K562 (cell line): ENCODE measurements around the gene ZNF516. TPM values are rescaled to one million over a fixed set of nuclear protein-coding genes. Genes with fewer than 3 reads are reported as not detected.

Experiments used
- ATAC-seq: fragments of 200-7000 bp; cut with Tn5 transposase; 3 replicates; pipeline ENCODE4 v1.9.1; 2020; ENCODE audit warnings: moderate library complexity
- BruUV-seq: library from RNA; stranded (reverse); fragments of 400-500 nt; replicated peaks from 2 replicates; lab custom pipeline; 2021; lab: Mats Ljungman, UMichigan
- CTCF ChIA-PET: fragments of 300-600 bp; formaldehyde crosslinking; extraction: SDS; loops from one replicate; lab custom pipeline; 2021; ENCODE audit warnings: low intra/inter-chr PET ratio; lab: Yijun Ruan, JAX
- POLR2A ChIA-PET: fragments of 300-600, 350-650 bp; sonication (Branson Sonifier 250); formaldehyde crosslinking; extraction: SDS; loops from one replicate; lab custom pipeline; 2021; ENCODE audit warnings: antibody characterized with exemption, inconsistent platforms; lab: Yijun Ruan, JAX
- DNase-seq, 4 experiments: peaks; one replicate each; pipeline versions ENCODE4 v3.0.0 to v3.0.0-alpha.2; 2011 to 2018; ENCODE audit warnings: low spot score in 3 of 4, mixed read lengths in 3 of 4; ENCODE audit errors: extremely low read depth in 1 of 4
- FAIRE-seq: peaks from 2 replicates; lab custom pipeline; 2011; peaks lifted over from hg19 to GRCh38; lab: Jason Lieb, UNC
- H2AFZ ChIP-seq: 2 replicates; pipeline ENCODE4 v1.6.0; 2011; ENCODE audit warnings: low read depth, low read length, control low read depth, inconsistent platforms
- H3K27ac ChIP-seq: fragments of 200-600 bp; 3 replicates; pipeline ENCODE4 v1.8.0; 2011; ENCODE audit warnings: low read depth, mild to moderate bottlenecking, control low read depth, inconsistent platforms, low read length, moderate library complexity, mixed read lengths; ENCODE audit errors: extremely low read depth
- H3K27me3 ChIP-seq, 2 experiments: fragments of 300-600 bp in 1 of 2; 2 replicates in 1 of 2; 3 replicates in 1 of 2; pipeline versions ENCODE4 v1.6.0 to v1.8.0; 2011; ENCODE audit warnings: inconsistent platforms in 2 of 2, low read length in 2 of 2, mild to moderate bottlenecking in 1 of 2, mixed read lengths in 1 of 2, moderate library complexity in 1 of 2; ENCODE audit not compliant: control insufficient read depth in 2 of 2, insufficient read depth in 2 of 2
- H3K36me3 ChIP-seq: fragments of 300-600 bp; 3 replicates; pipeline ENCODE4 v1.8.0; 2011; ENCODE audit warnings: mild to moderate bottlenecking, low read length, inconsistent platforms; ENCODE audit not compliant: control insufficient read depth, insufficient read depth
- H3K4me1 ChIP-seq, 2 experiments: fragments of 200-600 bp in 1 of 2; replicated peaks in 1 of 2; 2 replicates in 1 of 2; 3 replicates in 1 of 2; pipeline versions ENCODE4 v1.5.1 to v1.8.0; 2011; ENCODE audit warnings: inconsistent platforms in 2 of 2, low read length in 2 of 2, mild to moderate bottlenecking in 1 of 2, mixed read lengths in 1 of 2, moderate library complexity in 1 of 2; ENCODE audit not compliant: control insufficient read depth in 2 of 2, insufficient read depth in 2 of 2
- H3K4me2 ChIP-seq: 2 replicates; pipeline ENCODE4 v1.6.1; 2011; ENCODE audit warnings: low read length, control low read depth, inconsistent platforms, mixed read lengths; ENCODE audit not compliant: insufficient read depth
- H3K4me3 ChIP-seq: fragments of 200-600 bp; sonication (generic), shearing (Covaris generic); 2 replicates; pipeline ENCODE4 v1.5.1; 2016; ENCODE audit warnings: control low read depth, inconsistent platforms
- H3K79me2 ChIP-seq: fragments of 200-600 bp; 3 replicates; pipeline ENCODE4 v1.8.0; 2011; ENCODE audit warnings: low read length, inconsistent platforms; ENCODE audit not compliant: control insufficient read depth, insufficient read depth
- H3K9ac ChIP-seq, 2 experiments: 2 replicates each; pipeline versions ENCODE4 v1.6.0 to v1.6.1; 2011; ENCODE audit warnings: low read depth in 2 of 2, low read length in 2 of 2, control low read depth in 1 of 2, inconsistent platforms in 1 of 2, mild to moderate bottlenecking in 1 of 2, mixed read lengths in 1 of 2; ENCODE audit not compliant: insufficient read depth in 1 of 2
- H3K9me1 ChIP-seq: one replicate; pipeline ENCODE4 v1.6.0; 2011; ENCODE audit warnings: inconsistent platforms, mild to moderate bottlenecking, low read length, moderate library complexity; ENCODE audit not compliant: control insufficient read depth, insufficient read depth
- H3K9me3 ChIP-seq: replicated peaks from 2 replicates; pipeline ENCODE4 v1.5.1; 2011; ENCODE audit warnings: low read depth, low read length, inconsistent platforms; ENCODE audit not compliant: control insufficient read depth, insufficient read depth
- H4K20me1 ChIP-seq: replicated peaks from 2 replicates; pipeline ENCODE4 v1.6.1; 2011; ENCODE audit warnings: low read length, inconsistent platforms, mixed read lengths; ENCODE audit not compliant: control insufficient read depth, insufficient read depth
- ARHGAP35 ChIP-seq: fragments of 450-650 bp; IDR thresholded peaks from 2 replicates; pipeline ENCODE4 v1.6.1; 2018; ENCODE audit not compliant: partially characterized antibody
- BCLAF1 ChIP-seq, 2 experiments: fragments of 450-650 bp in 1 of 2; IDR thresholded peaks; 2 replicates each; pipeline ENCODE4 v1.6.1; 2011 to 2017; ENCODE audit warnings: low read depth in 2 of 2, antibody characterized with exemption in 1 of 2, borderline replicate concordance in 1 of 2, low read length in 1 of 2, mild to moderate bottlenecking in 1 of 2, mixed read lengths in 1 of 2; ENCODE audit not compliant: control insufficient read depth in 1 of 2
- BCOR ChIP-seq: fragments of 450-650 bp; IDR thresholded peaks from 2 replicates; pipeline ENCODE4 v1.6.1; 2016
- GTF2A2 ChIP-seq: IDR thresholded peaks from 2 replicates; pipeline ENCODE4 v1.6.1; 2016; ENCODE audit warnings: mild to moderate bottlenecking, missing genetic modification characterization, missing compliant biosample characterization
- HNRNPUL1 ChIP-seq: fragments of 200-400 bp; formaldehyde crosslinking; IDR thresholded peaks from 2 replicates; pipeline ENCODE4 v1.6.1; 2017; ENCODE audit warnings: low read length
- MYBL2 ChIP-seq, 2 experiments: fragments of 450-650 bp in 1 of 2; sonication (generic) in 1 of 2; formaldehyde crosslinking in 1 of 2; IDR thresholded peaks; 2 replicates each; pipeline versions ENCODE4 v1.6.1 to v1.8.1; 2017 to 2022; ENCODE audit warnings: borderline replicate concordance in 1 of 2, inconsistent platforms in 1 of 2, low read depth in 1 of 2, mild to moderate bottlenecking in 1 of 2, missing genetic modification reagents in 1 of 2, moderate library complexity in 1 of 2
- SRSF3 ChIP-seq: fragments of 200-400 bp; formaldehyde crosslinking; IDR thresholded peaks from 2 replicates; pipeline ENCODE4 v1.6.1; 2016; ENCODE audit warnings: mild to moderate bottlenecking, low read length, moderate library complexity; ENCODE audit not compliant: insufficient read depth
- THRA ChIP-seq: fragments of 450-650 bp; IDR thresholded peaks from 2 replicates; pipeline ENCODE4 v1.6.1; 2017; ENCODE audit warnings: mild to moderate bottlenecking, moderate library complexity
- U2AF1 ChIP-seq: fragments of 200-400 bp; formaldehyde crosslinking; optimal IDR thresholded peaks from 2 replicates; pipeline ENCODE3; 2017; ENCODE audit warnings: mild to moderate bottlenecking, low read depth, low read length, moderate library complexity
- ZNF12 ChIP-seq: sonication (generic); formaldehyde crosslinking; IDR thresholded peaks from 2 replicates; pipeline ENCODE4 v1.4.0; 2020; ENCODE audit warnings: mild to moderate bottlenecking, missing genetic modification reagents
- WGBS: fragments of 100-300 bp; shearing (Covaris generic); methylation state at CpG from one replicate; pipeline ENCODE4 v1.1.6; 2016; ENCODE audit warnings: low coverage, mixed read lengths; ENCODE audit not compliant: insufficient coverage; ENCODE audit errors: missing lambda C conversion rate; 5-methylcytosine and 5-hydroxymethylcytosine counted together
- in situ Hi-C: fragments of 300-500 bp; cut with MboI; formaldehyde crosslinking; loops from 4 replicates; pipeline ENCODE4 v1.15.0; 2018; ENCODE audit warnings: inconsistent platforms, mixed read lengths
- intact Hi-C: fragments of 100-400 bp; cut with micrococcal nuclease; formaldehyde crosslinking; loops from 2 replicates; pipeline ENCODE4 v1.14.2; 2022
- polyA plus RNA-seq, 8 experiments: library from polyadenylated mRNA; depleted of rRNA in 4 of 8; stranded (reverse) in 5 of 8; unstranded in 3 of 8; fragments of >200 nt; fragmentation: Nextera tagmentation in 2 of 8; fragmentation: Illumina TruSeq in 1 of 8; extraction: Ambion mirVana in 2 of 8; extraction: Trizol in 1 of 8; gene quantifications; 2 replicates each; pipeline versions ENCODE4 v1.2.1 to v1.2.3, GENCODE V29; 2011 to 2014; ENCODE audit warnings: inconsistent platforms in 1 of 8, missing spikeins in 1 of 8
- total RNA-seq, 7 experiments: library from RNA; depleted of rRNA in 6 of 7; stranded (reverse); fragments of >200 nt in 6 of 7; fragmentation: Illumina TruSeq in 2 of 7; extraction: Trizol in 2 of 7; gene quantifications; 2 replicates each; pipeline versions ENCODE4 v1.2.1 to v1.2.3, GENCODE V29; 2011 to 2021; ENCODE audit warnings: low replicate concordance in 1 of 7
- TF ChIP-seq, protein P1 (sequence below): sonication (generic); formaldehyde crosslinking; IDR thresholded peaks from 2 replicates; pipeline ENCODE4 v1.8.0; 2022; ENCODE audit warnings: mild to moderate bottlenecking, missing genetic modification reagents, borderline replicate concordance
- TF ChIP-seq, protein P2 (sequence below): fragments of 450-650 bp; IDR thresholded peaks from 2 replicates; pipeline ENCODE4 v1.6.1; 2016; ENCODE audit warnings: missing biosample characterization, missing genetic modification characterization

ZNF516 gene
- total and polyA plus RNA-seq, 9 of the 15 experiments (the other 6 are each of a cell fraction or from before 2014, with no cell fraction given): 0.04 to 0.20 (median 0.08) TPM; not detected in 3

DNA sequence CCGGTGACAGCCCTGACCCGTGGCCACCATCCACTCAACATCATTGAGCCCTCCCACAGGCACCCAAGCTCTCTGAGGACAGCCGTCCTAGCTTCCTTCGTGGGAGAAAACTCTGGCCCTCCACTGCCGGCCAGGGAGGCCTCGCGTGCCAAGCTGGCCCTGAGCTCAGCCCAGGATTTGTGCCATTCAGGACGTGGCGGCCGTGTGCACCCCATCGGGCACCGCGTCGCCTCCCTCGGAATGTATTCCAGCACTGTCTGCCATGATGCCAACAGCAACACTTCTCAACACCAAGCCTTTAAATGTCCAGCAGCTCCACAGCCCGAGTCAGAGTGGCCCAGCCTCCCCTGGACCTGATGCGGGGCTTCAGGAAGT, 35.7 kb downstream of the ZNF516 start:
- no peaks in the 10 kb centered on the region for H4K20me1 ChIP-seq
- intact Hi-C loops: no loop called here
- CTCF ChIA-PET: no interaction called here
- no peaks in the 10 kb centered on the region for H3K79me2 ChIP-seq
- DNase-seq: no peak
- H3K4me3 ChIP-seq: no peak overlapping the region
- FAIRE-seq: no peak
- POLR2A ChIA-PET: no interaction called here
- WGBS: 2% methylated on average over 9 of the region's 17 CpGs
- no peaks in the 10 kb centered on the region for H3K9me1 ChIP-seq
- ATAC-seq: no peak
- H3K4me2 ChIP-seq: no peak overlapping the region
- H3K4me1 ChIP-seq: no peaks in the 10 kb centered on the region; a peak in 1 of 5 replicates
- H3K9me3 ChIP-seq: no peaks in the 10 kb centered on the region
- no peak overlapping the region for H2AFZ ChIP-seq
- no TSS peak for BruUV-seq
- H3K9ac ChIP-seq: no peak overlapping the region
- H3K27me3 ChIP-seq: peaks cover 4 to 50% of the 10 kb centered on the region in 2 experiments; a peak in 4 of 5 replicates
- in situ Hi-C loops: no loop called here
- H3K36me3 ChIP-seq: no peaks in the 10 kb centered on the region
- no peak overlapping the region for H3K27ac ChIP-seq
- TF ChIP-seq HNRNPUL1: no peak
- no peak for TF ChIP-seq ARHGAP35
- TF ChIP-seq ZNF12: no peak
- no peak for TF ChIP-seq GTF2A2 (tag)
- no peak for TF ChIP-seq THRA
- no peak for TF ChIP-seq BCOR
- no peak for TF ChIP-seq SRSF3
- TF ChIP-seq, protein P1, sequence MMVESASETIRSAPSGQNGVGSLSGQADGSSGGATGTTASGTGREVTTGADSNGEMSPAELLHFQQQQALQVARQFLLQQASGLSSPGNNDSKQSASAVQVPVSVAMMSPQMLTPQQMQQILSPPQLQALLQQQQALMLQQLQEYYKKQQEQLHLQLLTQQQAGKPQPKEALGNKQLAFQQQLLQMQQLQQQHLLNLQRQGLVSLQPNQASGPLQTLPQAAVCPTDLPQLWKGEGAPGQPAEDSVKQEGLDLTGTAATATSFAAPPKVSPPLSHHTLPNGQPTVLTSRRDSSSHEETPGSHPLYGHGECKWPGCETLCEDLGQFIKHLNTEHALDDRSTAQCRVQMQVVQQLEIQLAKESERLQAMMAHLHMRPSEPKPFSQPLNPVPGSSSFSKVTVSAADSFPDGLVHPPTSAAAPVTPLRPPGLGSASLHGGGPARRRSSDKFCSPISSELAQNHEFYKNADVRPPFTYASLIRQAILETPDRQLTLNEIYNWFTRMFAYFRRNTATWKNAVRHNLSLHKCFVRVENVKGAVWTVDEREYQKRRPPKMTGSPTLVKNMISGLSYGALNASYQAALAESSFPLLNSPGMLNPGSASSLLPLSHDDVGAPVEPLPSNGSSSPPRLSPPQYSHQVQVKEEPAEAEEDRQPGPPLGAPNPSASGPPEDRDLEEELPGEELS (CRISPR knock-in tag): no peak
- TF ChIP-seq, protein P2, sequence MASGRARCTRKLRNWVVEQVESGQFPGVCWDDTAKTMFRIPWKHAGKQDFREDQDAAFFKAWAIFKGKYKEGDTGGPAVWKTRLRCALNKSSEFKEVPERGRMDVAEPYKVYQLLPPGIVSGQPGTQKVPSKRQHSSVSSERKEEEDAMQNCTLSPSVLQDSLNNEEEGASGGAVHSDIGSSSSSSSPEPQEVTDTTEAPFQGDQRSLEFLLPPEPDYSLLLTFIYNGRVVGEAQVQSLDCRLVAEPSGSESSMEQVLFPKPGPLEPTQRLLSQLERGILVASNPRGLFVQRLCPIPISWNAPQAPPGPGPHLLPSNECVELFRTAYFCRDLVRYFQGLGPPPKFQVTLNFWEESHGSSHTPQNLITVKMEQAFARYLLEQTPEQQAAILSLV (tag): no peak
- TF ChIP-seq BCLAF1 (IDR thresholded peaks at IDR 0.05; ENCODE audit: borderline replicate concordance in 1 of 2, control insufficient read depth in 1 of 2, low read depth in 2 of 2, low read length in 1 of 2): no peak
- TF ChIP-seq MYBL2 (IDR thresholded peaks at IDR 0.05; ENCODE audit: low read depth): no peak
- no peak for TF ChIP-seq MYBL2 (CRISPR knock-in tag; IDR thresholded peaks at IDR 0.05; ENCODE audit: borderline replicate concordance)
- TF ChIP-seq U2AF1: no peak
